IgD-negative memory B cell (primary cell): ENCODE measurements around the gene CD6. TPM values are rescaled to one million over a fixed set of nuclear protein-coding genes. Genes with fewer than 3 reads are reported as not detected.

Experiments used
- polyA plus RNA-seq: library from polyadenylated mRNA; unstranded; fragments of 300-500 nt; fragmentation: Illumina TruSeq; gene quantifications from one replicate; pipeline ENCODE4 v1.2.3, GENCODE V29; 2021

CD6 gene
- polyA plus RNA-seq, 1 donor from 2014 or later = 8.6 TPM

Other genes with a start within 250 kb of the CD6 start
- not detected for gene MS4A18, start 247.0 kb upstream of the CD6 start, polyA plus RNA-seq
- not detected for gene MS4A15, start 214.8 kb upstream of the CD6 start, polyA plus RNA-seq
- gene MS4A10, start 186.3 kb upstream of the CD6 start, polyA plus RNA-seq = not detected
- gene CCDC86, start 129.6 kb upstream of the CD6 start, polyA plus RNA-seq = 21.1 TPM
- 0.16 TPM for gene PTGDR2, start 115.7 kb upstream of the CD6 start, polyA plus RNA-seq
- not detected for gene ZP1, start 104.1 kb upstream of the CD6 start, polyA plus RNA-seq
- gene PRPF19, start 65.1 kb upstream of the CD6 start, polyA plus RNA-seq = 18.5 TPM
- gene TMEM109, start 57.5 kb upstream of the CD6 start, polyA plus RNA-seq = 259 TPM
- gene TMEM132A, start 47.2 kb upstream of the CD6 start, polyA plus RNA-seq = 0.26 TPM
- 15.2 TPM for gene SLC15A3, start 19.5 kb upstream of the CD6 start, polyA plus RNA-seq
- 7.7 TPM for gene CD5, start 130.8 kb downstream of the CD6 start, polyA plus RNA-seq
- gene VPS37C, start 189.7 kb downstream of the CD6 start, polyA plus RNA-seq = 2.0 TPM
- gene PGA3, start 231.8 kb downstream of the CD6 start, polyA plus RNA-seq = not detected